Fibroblast of peridontal ligament (primary cell): ENCODE data around the gene UACA.
"Not testable (repeated sequence)": the region's sequence is repeated elsewhere in the genome, so short reads cannot be mapped to it uniquely, and the experiment has no call there.

Experiments used
- DNase-seq: peaks from one replicate; pipeline ENCODE4 v3.0.0-alpha.2; 2010; ENCODE audit errors: extremely low read depth

Gene UACA

GRCh38 chr15:70669006-70669602 is 94.3 kb downstream of the UACA start:
- no peak for DNase-seq

- no peak for DNase-seq
Observed at GRCh38 chr15:70665599-70665998, 97.8 kb downstream of the UACA start.

GRCh38 chr15:70664494-70664893 is 98.9 kb downstream of the UACA start:
- DNase-seq: no peak

GRCh38 chr15:70663069-70663468 is 100.3 kb downstream of the UACA start:
- not testable (repeated sequence) for DNase-seq

- no peak for DNase-seq
Observed at GRCh38 chr15:70659662-70660061, 103.7 kb downstream of the UACA start.

GRCh38 chr15:70658641-70659040 is 104.7 kb downstream of the UACA start:
- no peak for DNase-seq

- DNase-seq: no peak
Observed at GRCh38 chr15:70653426-70653825, 109.9 kb downstream of the UACA start.

- DNase-seq: no peak
Observed at GRCh38 chr15:70652341-70652740, 111.0 kb downstream of the UACA start.

GRCh38 chr15:70651303-70651845 is 112.0 kb downstream of the UACA start:
- no peak for DNase-seq

- DNase-seq: no peak
Observed at GRCh38 chr15:70650567-70651302, 112.6 kb downstream of the UACA start.

GRCh38 chr15:70647396-70647795 is 116.0 kb downstream of the UACA start:
- DNase-seq: peak; percentile 28

- DNase-seq: no peak
Observed at GRCh38 chr15:70646169-70646568, 117.2 kb downstream of the UACA start.

- peak; percentile 32 for DNase-seq
Observed at GRCh38 chr15:70643783-70644125, 119.6 kb downstream of the UACA start.

- no peak for DNase-seq
Observed at GRCh38 chr15:70643106-70643782, 120.1 kb downstream of the UACA start.

- DNase-seq: peak; percentile 39
Observed at GRCh38 chr15:70636540-70637165, 126.7 kb downstream of the UACA start.

- DNase-seq: no peak
Observed at GRCh38 chr15:70635895-70636294, 127.5 kb downstream of the UACA start.

GRCh38 chr15:70633991-70634390 is 129.4 kb downstream of the UACA start:
- no peak for DNase-seq

GRCh38 chr15:70633103-70633831 is 130.1 kb downstream of the UACA start:
- no peak for DNase-seq

- DNase-seq: no peak
Observed at GRCh38 chr15:70632491-70633102, 130.8 kb downstream of the UACA start.

GRCh38 chr15:70632079-70632478 is 131.3 kb downstream of the UACA start:
- no peak for DNase-seq

- DNase-seq: no peak
Observed at GRCh38 chr15:70629735-70630273, 133.6 kb downstream of the UACA start.
